ENCODE results near the gene TAOK1. TPM values are rescaled to one million over a fixed set of nuclear protein-coding genes. Genes with fewer than 3 reads are reported as not detected.
"Not testable (repeated sequence)": the region's sequence is repeated elsewhere in the genome, so short reads cannot be mapped to it uniquely, and the experiment has no call there.

Gene TAOK1
- total RNA-seq, 1 experiment from 2014 or later = 42.5 TPM

DNA sequence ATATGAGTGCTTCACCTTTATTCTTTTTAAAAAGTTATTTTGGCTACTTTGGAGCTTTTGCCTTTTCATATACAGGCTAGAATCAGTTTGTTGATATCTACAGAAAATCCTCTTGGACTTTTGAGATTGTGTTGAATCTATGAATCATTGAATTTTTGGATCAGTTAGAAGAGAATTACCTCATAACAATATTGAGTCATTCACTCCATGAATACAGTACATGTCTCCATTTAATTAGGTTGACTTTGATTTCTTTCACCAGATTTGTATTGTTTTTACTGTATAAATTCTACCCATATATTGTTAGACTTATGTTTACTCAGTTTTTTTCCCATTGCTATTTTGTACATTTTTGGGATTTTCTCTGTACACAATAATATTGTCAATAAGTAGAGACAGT, 54.4 kb downstream of the TAOK1 start:
- peak; percentile 44 for DNase-seq (ENCODE audit: low read depth)

DNA sequence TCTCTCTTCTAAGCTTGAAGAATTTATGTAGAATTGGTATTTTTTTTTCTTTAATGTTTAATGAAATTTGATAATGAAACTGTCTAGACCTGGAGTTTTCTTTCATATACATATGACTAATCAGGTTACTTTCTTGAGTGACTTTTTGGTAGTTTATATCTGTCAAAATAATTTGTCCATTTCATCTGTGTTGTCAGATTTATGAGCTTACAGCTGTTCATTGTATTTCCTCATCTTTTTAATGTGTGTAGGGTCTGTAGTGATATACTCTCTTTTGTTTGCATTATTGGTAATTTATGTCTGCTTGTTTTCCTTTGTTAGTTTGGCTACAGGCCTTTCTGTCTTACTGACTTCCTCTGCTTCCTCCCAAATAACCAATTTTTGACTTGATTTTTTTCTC, 55.7 kb downstream of the TAOK1 start:
- DNase-seq (ENCODE audit: low read depth) = peak; percentile 44

DNA sequence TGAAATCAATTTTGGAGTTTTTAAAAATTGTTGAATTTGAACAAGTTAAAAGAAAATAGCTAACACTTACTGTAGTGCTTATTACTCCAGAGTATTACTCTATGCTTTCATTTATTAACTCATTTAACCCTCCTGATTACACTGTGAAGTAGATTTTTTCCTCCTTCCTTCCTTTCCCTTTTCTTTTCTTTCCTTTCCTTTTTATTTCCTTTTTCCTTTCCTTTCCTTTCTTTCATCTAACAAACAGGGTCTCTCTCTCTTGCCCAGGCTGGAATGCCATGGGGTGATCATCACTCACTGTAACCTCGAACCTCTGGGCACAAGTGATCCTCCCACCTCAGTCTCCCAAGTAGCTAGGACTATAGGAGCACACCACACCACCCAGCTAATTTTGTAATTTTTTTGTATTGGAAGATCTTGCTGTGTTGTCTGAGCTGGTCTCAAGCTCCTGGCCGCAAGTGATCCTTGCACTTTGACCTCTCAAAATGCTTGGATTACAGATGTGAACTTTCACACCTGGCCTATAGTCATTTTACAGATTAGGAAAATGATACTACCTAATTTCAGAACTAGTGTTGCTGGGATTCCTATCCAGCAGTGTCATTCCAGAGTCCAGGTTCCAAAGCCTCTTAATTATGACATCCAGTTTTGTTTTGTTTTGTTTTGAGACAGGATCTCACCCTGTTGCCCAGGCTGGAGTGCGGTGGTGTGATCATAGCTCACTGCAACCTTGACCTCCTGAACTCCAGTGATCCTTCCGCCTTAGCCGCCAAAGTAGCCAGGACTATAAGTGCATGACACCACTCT, 59.9 kb downstream of the TAOK1 start:
- no peak for DNase-seq (ENCODE audit: low read depth)

DNA sequence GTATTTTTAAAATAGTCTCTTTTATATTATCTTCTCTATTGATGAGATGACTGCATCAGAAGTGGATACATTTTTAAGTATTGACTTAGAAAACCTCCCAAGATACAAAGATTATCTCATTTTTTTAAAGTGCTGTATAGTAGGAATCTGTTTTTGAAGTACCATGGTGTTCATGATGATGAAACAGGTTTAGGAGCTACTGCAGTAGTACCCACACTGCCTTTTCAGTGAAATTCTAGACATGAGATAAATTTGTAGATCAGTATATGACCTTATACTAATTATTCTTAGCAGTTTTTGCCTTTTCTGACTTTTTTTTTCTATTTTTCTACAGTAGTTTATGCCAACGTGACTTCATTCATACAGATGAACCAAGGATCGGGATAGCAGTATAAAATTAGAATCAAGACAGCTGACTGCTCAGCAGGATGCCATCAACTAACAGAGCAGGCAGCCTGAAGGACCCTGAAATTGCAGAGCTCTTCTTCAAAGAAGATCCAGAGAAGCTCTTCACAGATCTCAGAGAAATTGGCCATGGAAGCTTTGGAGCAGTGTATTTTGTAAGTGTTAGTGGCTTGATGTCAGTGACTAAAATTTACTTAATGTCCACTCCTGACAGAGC, 61.1 kb downstream of the TAOK1 start:
- DNase-seq (ENCODE audit: low read depth) = no peak

DNA sequence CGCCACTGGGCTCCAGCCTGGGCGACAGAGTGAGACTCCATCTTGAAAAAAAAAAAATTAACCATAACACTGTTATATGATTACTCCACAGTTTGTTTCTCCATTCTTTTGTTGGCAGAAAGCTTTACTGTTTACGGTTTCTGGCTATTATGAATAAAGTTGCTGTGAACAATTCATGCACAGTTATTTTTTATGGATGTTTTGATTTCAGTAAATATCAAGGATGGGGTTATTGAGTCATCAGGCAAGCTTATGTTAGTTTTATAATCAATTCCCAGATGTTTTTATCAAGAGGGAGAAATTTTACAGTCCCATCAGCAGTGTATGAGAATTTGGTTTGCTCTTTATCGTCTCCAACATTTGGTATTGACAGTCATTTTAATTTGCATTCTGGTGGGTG, 67.9 kb downstream of the TAOK1 start:
- no peak for DNase-seq (ENCODE audit: low read depth)

DNA sequence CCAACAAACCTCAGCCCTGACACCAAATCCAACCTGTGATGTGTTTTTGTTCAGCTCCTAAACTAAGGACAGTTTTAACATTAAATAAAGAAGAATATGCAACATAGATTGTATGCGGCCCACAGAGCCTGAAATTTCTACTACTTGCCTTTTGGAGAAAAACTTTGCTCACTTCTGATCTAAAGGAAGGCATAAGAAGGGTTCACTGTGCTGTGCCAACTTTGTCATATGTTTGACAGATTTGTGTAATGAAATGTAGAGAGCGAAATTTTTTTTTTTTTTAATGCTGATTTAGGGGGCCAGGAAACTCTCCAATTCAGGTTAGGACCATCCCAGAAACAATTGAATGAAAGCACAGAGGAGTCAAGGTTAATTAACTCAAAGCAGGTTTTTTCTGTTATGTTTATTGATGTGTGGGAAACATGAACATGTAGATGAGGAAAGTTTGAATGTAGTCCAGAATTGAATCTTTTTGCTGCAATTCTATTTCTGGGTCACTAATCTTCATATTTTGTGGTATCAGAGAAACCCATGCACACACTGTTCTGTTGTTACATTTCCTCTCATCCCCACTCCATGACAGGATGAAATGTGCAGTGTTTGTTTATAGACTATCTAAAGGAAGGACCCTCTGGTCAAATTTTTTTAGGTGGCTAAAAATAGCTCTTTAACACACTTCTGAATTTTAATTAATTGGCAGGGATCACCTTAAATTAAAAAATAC, 71.5 kb downstream of the TAOK1 start:
- DNase-seq (ENCODE audit: low read depth) = no peak

DNA sequence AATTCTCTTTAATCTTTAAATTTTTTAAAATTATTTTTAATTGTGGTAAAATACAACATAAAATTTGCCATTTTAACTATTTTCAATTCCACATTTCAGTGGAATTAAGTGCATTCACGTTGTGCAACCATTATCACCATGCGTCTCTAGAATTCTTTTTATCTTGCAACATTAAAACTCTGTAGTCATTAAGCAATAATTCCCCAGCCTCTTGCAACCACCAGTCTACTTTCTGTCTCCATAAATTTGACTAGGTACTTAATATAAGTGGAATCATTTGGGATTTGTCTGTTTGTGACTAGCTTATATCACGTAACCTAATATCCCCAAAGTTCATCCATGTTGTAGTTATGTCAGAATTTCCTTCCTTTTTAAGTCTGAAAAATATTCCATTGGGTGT, 79.1 kb downstream of the TAOK1 start:
- no peak for DNase-seq (ENCODE audit: low read depth)

DNA sequence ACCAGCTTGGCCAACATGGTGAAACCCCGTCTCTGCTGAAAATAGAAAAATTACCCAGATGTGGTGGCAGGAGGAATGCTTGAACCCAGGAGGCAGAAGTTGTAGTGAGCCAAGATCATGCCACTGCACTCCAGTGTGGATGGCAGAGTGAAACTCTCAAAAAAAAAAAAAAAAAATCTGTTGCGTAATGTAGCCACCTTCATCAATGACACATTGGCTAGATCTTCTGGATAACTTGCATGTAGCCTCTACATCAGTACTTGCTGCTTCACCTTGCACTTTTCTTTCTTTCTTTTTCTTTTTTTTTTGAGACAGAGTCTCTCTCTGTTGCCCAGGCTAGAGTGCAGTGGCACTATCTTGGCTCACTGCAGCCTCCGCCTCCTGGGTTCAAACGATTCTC, 83.3 kb downstream of the TAOK1 start:
- DNase-seq (ENCODE audit: low read depth) = not testable (repeated sequence)

DNA sequence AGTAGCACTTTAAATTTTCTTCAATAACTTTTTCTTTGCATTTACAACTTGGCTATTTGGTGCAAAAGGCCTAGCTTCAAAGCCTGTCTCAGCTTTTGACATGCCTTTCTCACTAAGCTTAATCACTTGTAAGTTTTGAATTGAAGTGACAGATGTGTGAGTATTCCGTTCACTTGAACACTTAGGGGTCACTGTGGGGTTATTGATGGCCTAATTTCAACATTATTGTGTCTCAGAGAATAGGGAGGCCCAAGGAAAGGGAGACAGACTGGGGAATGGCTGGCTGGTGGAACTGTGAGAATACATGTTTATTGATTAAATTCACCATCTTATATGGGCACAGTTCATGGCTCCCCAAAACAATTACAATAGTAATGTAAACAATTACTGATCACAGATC, 84.1 kb downstream of the TAOK1 start:
- no peak for DNase-seq (ENCODE audit: low read depth)

DNA sequence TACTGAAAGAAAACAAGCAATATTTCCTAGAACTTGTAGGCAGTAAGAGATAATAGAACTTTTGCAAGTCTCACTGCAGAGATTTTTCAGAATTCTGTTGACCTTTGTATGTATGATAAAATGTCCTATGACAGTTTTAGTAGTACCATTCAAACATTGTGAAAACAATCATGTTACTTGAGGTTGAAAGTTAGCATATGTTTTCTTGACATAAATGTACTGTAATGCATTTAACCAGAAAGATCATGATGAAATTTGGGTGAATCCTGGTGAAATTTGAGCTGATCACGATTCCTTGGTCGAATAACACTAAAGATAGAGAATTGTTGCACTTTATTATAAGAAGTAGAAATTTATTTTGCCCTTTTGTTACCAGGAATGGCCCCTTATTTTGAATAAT, 85.7 kb downstream of the TAOK1 start:
- no peak for DNase-seq (ENCODE audit: low read depth)

DNA sequence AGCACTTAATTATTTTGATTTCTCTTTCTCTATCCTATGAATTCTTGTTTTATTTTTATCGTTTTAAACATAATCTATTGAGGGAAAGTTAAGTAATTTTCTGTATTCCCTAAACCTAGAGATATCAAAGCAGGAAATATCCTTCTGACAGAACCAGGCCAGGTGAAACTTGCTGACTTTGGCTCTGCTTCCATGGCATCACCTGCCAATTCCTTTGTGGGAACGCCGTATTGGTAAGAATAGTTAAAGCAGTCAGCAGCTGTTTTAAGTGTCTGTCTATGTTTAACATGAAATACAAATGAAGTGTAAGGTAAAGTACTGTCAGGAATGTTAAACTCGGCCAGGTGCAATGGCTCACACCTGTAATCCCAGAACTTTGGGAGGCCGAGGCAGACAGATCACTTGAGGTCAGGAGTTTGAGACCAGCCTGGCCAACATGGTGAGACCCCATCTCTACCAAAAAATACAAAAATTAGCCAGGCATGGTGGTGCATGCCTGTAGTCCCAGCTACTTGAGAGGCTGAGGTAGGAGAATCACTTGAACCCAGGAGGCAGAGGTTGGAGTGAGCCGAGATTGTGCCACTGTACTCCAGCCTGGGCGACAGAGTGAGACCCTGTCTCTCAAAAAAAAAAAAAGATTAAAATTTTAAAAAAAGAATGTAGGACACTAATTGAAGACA, 90.2 kb downstream of the TAOK1 start:
- DNase-seq (ENCODE audit: low read depth) = not testable (repeated sequence)

DNA sequence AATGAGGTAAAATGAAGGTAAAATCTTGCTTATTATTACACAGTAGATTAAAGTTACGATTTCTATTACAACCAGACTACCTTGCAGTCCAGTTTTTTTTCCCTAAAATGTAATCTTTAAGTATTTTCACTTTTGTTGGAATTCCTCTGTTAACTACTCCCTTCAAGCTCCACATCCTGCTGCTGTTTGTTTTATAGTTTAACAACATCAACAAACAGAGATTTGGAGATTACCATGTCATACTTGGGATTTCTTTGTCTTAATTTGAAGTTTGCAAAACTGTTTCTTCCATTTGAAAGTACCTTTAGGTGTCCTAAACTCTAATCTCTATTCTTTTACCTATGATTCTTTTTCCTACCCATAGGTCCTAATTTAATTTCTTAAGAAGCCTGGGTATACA, 93.3 kb downstream of the TAOK1 start:
- DNase-seq (ENCODE audit: low read depth) = no peak

DNA sequence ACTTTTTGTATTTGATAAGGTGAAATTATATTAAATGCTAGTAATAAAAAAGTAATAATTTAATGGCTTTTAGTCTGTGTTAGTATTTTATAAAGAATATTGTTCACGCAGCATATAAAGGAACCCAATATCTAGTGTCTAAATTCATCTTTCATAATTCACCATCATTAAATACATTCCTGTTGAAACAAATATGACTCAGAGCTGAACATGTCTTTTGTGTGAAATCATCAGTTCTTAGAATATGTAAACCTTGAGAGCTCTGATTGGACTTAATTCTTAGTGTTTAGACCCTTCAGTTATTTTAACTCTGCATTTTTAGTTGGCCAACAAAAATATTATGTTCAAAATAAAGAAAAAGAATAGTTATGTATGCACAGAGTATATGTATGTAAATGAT, 104.8 kb downstream of the TAOK1 start:
- DNase-seq (ENCODE audit: low read depth) = peak; percentile 63

DNA sequence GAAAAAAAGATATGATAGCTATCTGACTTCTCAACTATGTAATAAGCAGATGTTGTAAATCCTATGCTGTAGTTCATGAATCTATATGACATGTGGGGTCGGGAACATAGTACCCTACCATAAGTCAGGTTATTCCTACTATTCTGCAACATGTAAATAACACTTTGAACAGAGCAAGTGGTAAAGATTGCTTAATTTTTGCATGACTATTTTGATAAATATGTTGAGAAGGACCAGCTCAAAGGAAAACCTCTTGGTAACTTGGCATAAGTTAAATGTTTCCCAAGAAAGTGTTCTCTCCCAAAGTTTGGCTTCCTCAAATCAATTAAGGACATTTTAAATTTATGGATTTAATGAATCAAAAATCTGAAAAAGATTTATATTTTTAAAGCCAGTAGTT, 114.5 kb downstream of the TAOK1 start:
- peak; percentile 7 for DNase-seq (ENCODE audit: low read depth)

DNA sequence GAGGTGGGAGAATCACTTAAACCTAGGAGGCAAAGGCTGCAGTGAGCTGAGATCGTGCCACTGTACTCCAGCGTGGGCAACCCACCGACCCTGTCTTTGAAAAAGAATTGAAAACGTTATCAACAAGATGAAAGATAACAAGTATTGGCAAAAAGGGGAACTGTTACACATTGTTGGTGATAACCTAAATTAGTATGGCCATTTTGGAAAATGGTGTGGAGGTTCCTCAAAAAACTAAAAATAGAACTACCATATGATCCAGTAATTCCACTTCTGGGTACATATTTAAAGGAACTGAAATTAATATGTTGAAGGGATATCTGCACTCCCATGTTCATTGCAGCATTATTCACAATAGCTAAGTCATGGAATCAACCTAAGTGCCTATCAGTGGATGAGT, 115.7 kb downstream of the TAOK1 start:
- no peak for DNase-seq (ENCODE audit: low read depth)

DNA sequence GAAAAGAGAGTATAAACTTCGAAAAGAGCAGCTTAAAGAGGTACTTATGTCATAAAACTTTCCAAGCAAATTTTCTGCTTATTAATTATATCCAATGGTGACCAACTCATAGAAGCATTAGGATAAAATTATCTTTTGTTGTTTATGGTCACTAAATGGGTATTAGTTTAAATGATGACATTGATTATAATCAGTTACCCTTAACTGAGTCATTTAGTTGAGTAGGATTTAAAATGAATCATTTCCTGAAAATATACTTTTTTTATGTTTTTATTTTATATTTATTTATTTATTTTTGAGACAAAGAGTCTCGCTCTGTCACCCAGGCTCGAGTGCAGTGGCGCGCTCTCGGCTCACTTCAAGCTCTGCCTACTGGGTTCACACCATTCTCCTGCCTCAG, 120.8 kb downstream of the TAOK1 start:
- no peak for DNase-seq (ENCODE audit: low read depth)

DNA sequence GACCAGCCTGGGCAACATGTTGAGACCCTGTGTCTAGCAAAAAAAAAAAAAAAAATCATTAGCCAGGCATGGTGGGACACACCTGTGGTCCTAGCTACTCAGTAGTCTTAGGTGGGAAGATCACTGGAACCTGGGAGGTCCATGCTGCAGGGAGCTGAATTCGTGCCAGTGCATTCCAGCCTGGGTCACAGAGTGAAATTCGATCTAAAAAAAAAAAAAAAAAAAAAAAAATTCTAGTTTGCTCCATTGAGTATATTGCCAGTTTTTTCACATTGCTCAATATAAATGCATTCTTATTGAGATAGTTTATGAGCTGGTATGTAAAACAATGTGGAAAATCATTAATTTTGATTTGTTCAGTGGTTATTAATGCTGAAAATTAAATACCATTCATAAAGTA, 124.6 kb downstream of the TAOK1 start:
- no peak for DNase-seq (ENCODE audit: low read depth)

DNA sequence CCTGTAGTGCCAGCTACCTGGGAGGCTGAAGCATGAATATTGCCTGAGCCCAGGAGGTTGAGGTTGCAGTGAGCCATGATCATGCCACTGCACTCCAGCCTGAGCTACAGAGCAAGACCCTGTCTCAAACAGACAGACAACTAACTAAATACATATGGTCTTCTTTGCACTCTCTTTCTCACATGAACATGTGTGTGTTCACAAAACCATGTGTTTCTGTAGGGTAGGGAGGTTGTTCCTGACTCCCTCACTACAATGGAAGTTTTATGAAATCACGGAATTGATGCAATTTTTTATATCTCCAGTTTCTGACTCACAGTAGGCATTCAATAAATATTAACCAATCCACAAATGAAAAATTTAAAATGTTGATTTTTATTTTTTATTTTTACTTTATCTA, 128.2 kb downstream of the TAOK1 start:
- no peak for DNase-seq (ENCODE audit: low read depth)

DNA sequence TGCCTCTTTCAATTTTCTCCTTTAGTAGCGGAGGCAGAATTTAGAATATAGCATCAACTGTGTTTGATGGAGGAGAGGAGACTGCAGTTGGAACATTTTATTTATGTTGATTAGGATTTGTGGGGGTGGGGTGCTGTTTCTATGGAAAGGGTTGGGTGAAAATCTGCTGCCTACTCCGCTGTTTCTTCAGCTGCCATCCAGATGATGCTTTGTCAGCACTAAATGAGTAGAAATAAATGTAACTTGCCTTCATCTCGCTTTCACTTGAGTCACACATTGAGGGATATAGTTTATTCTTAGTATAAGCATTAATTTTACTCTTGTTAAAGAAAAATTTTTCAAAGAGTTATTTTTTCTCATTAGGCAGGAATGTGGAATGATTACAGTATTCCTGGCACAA, 134.5 kb downstream of the TAOK1 start:
- DNase-seq (ENCODE audit: low read depth) = peak; percentile 12

DNA sequence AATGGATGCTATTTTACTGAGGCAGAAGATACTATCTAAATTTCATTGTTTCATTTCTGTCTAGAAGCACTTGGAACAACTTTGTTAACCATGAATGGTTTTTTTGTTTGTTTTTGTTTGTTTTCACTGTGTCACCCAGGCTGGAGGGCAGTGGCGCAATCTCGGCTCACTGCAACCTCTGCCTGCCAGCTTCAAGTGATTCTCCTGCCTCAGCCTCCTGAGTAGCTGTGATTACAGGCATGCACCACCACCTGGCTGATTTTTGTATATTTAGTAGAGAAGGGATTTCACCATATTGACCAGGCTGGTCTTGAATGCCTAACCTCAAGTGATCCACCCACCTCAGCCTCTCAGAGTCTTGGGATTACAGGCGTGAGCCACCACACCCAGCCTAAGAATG, 136.2 kb downstream of the TAOK1 start:
- DNase-seq (ENCODE audit: low read depth) = peak; percentile 1

DNA sequence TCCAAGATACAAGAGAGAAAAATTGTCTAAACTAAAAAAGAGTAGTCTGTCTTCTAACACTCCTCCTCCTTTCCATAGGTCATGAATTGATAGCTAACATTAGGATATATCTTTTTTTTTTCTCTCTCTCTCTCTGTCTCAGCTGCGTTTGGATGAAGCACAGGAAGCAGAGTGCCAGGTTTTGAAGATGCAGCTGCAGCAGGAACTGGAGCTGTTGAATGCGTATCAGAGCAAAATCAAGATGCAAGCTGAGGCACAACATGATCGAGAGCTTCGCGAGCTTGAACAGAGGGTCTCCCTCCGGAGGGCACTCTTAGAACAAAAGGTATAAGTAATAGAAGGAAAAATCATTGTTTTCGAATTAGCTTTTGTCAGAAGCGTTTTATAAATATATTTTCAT, 143.8 kb downstream of the TAOK1 start:
- no peak for DNase-seq (ENCODE audit: low read depth)

DNA sequence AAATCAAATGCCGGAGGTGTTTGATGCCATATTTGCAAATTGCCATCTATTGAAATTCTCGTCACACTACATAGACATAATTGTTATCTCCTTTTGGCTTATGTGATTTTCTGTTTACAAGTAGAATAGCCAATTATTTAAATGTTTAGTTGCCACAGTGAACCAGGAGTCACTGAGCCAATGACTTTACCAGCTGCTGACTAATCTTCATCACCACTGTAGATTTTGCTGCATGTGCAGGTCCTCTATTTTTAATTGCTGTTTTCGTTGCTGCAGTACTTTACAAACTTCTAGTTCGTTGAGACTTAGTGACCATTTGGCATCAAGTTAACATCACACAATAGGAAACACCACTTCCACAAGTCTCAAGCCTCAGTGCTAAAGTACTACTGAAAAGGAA, 153.9 kb downstream of the TAOK1 start:
- no peak for DNase-seq (ENCODE audit: low read depth)
